Calu3 (cell line): ENCODE measurements around the gene APOO. TPM values are rescaled to one million over a fixed set of nuclear protein-coding genes. Genes with fewer than 3 reads are reported as not detected.
"Not testable (repeated sequence)": the region's sequence is repeated elsewhere in the genome, so short reads cannot be mapped to it uniquely, and the experiment has no call there.

Experiments used
- BruUV-seq: library from RNA; stranded (reverse); fragments of 400-500 nt; replicated peaks from 2 replicates; lab custom pipeline; 2021; lab: Mats Ljungman, UMichigan
- CTCF ChIA-PET: fragments of 300-600 bp; sonication (Branson Sonifier 250); formaldehyde crosslinking; loops from one replicate; lab custom pipeline; 2022; ENCODE audit warnings: antibody characterized with exemption; lab: Charles Lee
- DNase-seq: peaks from one replicate; pipeline ENCODE4 v3.0.0; 2022
- H3K27ac Mint-ChIP-seq: one replicate; pipeline ENCODE4 v1.8.0; 2022; ENCODE audit warnings: mixed read lengths; ENCODE audit not compliant: unreplicated experiment
- H3K27me3 Mint-ChIP-seq: one replicate; pipeline ENCODE4 v1.8.0; 2022; ENCODE audit warnings: mixed read lengths; ENCODE audit not compliant: unreplicated experiment
- H3K36me3 Mint-ChIP-seq: one replicate; pipeline ENCODE4 v1.8.0; 2022; ENCODE audit warnings: mild to moderate bottlenecking, moderate library complexity, mixed read lengths; ENCODE audit not compliant: insufficient read depth, unreplicated experiment
- H3K4me1 Mint-ChIP-seq: one replicate; pipeline ENCODE4 v1.8.0; 2022; ENCODE audit warnings: mild to moderate bottlenecking, low read depth, mixed read lengths; ENCODE audit not compliant: unreplicated experiment
- H3K4me3 Mint-ChIP-seq: one replicate; pipeline ENCODE4 v1.8.0; 2022; ENCODE audit warnings: mild to moderate bottlenecking, low read depth, moderate library complexity, mixed read lengths; ENCODE audit not compliant: unreplicated experiment
- H3K9me3 Mint-ChIP-seq: one replicate; pipeline ENCODE4 v1.8.0; 2022; ENCODE audit warnings: low read depth, mixed read lengths; ENCODE audit not compliant: unreplicated experiment
- CTCF ChIP-seq: fragments of 200-600 bp; IDR thresholded peaks from one replicate; pipeline ENCODE4 v1.8.0; 2022; ENCODE audit warnings: antibody characterized with exemption; ENCODE audit not compliant: unreplicated experiment
- intact Hi-C: fragments of 100-400 bp; cut with micrococcal nuclease; formaldehyde crosslinking; loops from one replicate; pipeline ENCODE4 v1.10.0; 2022; ENCODE audit not compliant: unreplicated experiment
- total RNA-seq: library from RNA; stranded (reverse); gene quantifications from 2 replicates; pipeline ENCODE4 v1.2.3, GENCODE V29; 2022

APOO gene
- total RNA-seq, 1 experiment from 2014 or later = 46.8 TPM

DNA sequence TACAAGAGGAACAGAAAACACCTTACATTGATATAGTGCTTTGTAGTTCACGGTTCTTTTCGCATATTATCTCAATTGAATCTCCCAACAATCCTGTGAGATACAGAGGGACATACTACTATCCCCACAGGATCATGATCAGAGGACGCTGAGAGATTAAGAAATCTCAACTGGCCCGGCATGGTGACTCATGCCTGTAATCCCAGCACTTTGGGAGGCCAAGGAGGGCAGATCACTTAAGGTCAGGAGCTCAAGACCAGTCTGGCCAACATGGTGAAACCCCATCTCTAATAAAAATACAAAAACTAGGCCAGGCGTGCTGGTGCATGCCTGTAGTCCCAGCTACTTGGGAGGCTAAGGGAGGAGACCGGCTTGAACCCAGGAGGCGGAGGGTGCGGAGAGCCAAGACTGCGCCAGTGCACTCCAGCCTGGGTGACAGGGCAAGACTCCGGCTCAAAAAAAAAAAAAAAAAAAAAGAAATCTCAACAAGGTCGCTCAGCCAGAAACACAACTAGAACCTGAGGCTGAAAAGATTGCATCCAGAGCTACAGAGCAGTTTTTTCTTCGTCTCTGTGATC lies 7.4 kb downstream of the APOO start:
- TF ChIP-seq CTCF = no peak
- Mint-ChIP-seq H3K9me3 (no peaks in the 10 kb centered on the region), H3K4me1 (peaks cover 28% of the 10 kb centered on the region), H3K4me3 (peak overlapping the region; percentile 17), H3K27ac (no peak overlapping the region), H3K36me3 (no peaks in the 10 kb centered on the region), H3K27me3 (no peaks in the 10 kb centered on the region)
- intact Hi-C loops = loop anchor here (2.0 kb wide), 1 partner anchor 56 kb away; no protein-coding TSS in a partner anchor
- no peak for DNase-seq
- CTCF ChIA-PET = interaction anchor here (0.6 to 2.3 kb wide), 3 partner anchors 97 to 118 kb away, joined by 3 to 45 read pairs (median 8); partner anchors contain the start of gene SAT1
- no TSS peak for BruUV-seq

- peaks cover 18% of the 10 kb centered on the region for H3K4me1 Mint-ChIP-seq
- DNase-seq = no peak
- TF ChIP-seq CTCF = no peak
- H3K4me3 Mint-ChIP-seq = no peak overlapping the region
- CTCF ChIA-PET = interaction anchor here (0.6 kb wide), 2 partner anchors 22 to 206 kb away, joined by 3 to 4 read pairs; no protein-coding TSS in a partner anchor
- BruUV-seq = no TSS peak
- intact Hi-C loops = no loop called here
- no peaks in the 10 kb centered on the region for H3K9me3 Mint-ChIP-seq
- H3K27me3 Mint-ChIP-seq = no peaks in the 10 kb centered on the region
- no peaks in the 10 kb centered on the region for H3K36me3 Mint-ChIP-seq
- H3K27ac Mint-ChIP-seq = peak overlapping the region; percentile 24
These were observed 9.3 kb downstream of the APOO start for GRCh38 chrX:23898412-23898959.

DNA sequence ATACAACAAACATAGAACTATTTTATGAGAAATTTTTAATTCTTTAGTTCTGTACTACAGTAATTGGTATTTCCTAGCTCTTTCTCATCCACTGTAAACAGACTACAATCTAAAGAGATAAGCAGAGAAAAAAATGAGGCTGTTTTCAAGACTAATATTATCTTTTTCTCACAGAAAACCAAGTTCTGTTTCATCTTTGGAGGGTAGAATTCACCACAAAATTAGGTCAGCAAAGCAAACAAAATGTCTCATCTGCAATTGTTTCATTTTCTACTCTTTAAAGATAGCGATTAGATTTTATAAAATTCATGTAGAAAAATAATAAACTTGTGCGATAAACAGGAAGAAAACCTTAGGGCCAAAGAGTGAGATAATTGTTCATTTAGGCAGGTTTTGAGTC lies 10.8 kb downstream of the APOO start:
- intact Hi-C loops = no loop called here
- Mint-ChIP-seq H3K4me3 (no peak overlapping the region), H3K27ac (no peak overlapping the region), H3K27me3 (no peaks in the 10 kb centered on the region), H3K36me3 (no peaks in the 10 kb centered on the region), H3K9me3 (no peaks in the 10 kb centered on the region), H3K4me1 (peaks cover 16% of the 10 kb centered on the region)
- no peak for DNase-seq
- CTCF ChIA-PET = no interaction called here
- TF ChIP-seq CTCF = no peak
- BruUV-seq = no TSS peak

DNA sequence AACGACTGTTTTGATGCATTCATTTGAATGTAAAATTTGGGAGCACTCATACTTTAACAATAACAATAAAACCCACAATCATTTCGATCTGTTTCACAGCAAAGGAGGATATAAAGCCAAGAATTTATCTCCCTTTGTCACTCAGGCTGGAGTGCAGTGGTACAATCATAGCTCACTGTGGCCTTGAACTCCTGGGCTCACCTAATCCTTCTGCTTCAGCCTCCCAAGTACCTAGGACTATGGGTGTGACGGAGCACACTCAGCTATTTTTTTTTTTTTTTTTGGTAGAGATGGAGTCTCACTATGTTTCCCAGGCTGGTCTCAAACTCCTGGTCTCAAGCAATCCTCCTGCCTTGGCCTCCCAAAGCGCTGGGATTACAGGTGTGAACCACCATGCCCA lies 11.2 kb downstream of the APOO start:
- H3K36me3 Mint-ChIP-seq, H3K9me3 Mint-ChIP-seq, H3K27me3 Mint-ChIP-seq, DNase-seq, H3K4me3 Mint-ChIP-seq, H3K27ac Mint-ChIP-seq, BruUV-seq, intact Hi-C loops: not testable (repeated sequence)
- CTCF ChIA-PET = interaction anchor here (0.7 kb wide), 1 partner anchor 70 kb away, joined by 3 read pairs; no protein-coding TSS in a partner anchor
- H3K4me1 Mint-ChIP-seq = peaks cover 16% of the 10 kb centered on the region

- BruUV-seq, DNase-seq, H3K9me3 Mint-ChIP-seq, intact Hi-C loops, H3K4me3 Mint-ChIP-seq, H3K36me3 Mint-ChIP-seq, H3K27ac Mint-ChIP-seq, H3K27me3 Mint-ChIP-seq: not testable (repeated sequence)
- CTCF ChIA-PET = interaction anchor here (0.7 kb wide), 1 partner anchor 9 kb away, joined by 3 read pairs; no protein-coding TSS in a partner anchor
- H3K4me1 Mint-ChIP-seq = peaks cover 24% of the 10 kb centered on the region
These were observed 12.7 kb downstream of the APOO start for GRCh38 chrX:23894993-23895392.
